Hematopoietic multipotent progenitor cell treated with erythropoietin and hydrocortisone succinate and interleukin-3 and kit ligand, for 6 days (in vitro differentiated cells): ENCODE results near the gene USP32.
"Not testable (repeated sequence)": the region's sequence is repeated elsewhere in the genome, so short reads cannot be mapped to it uniquely, and the experiment has no call there.

ENCODE experiments used
- DNase-seq: peaks from one replicate; pipeline ENCODE4 v3.0.0-alpha.2; 2015

The USP32 gene

GRCh38 chr17:60392042-60392844 is at the start of gene USP32:
USP32 (minus strand) TSS chr17:60392133; CDS start chr17:60391939, 194 bp downstream.
- DNase-seq = peak; percentile 99

GRCh38 chr17:60439501-60439900 is 47.6 kb upstream of the USP32 start:
- DNase-seq = no peak

GRCh38 chr17:60436676-60437075 is 44.7 kb upstream of the USP32 start:
- no peak for DNase-seq

GRCh38 chr17:60435244-60436167 is 43.6 kb upstream of the USP32 start:
- peak; percentile 88 for DNase-seq

- DNase-seq = not testable (repeated sequence)
Measured at GRCh38 chr17:60433021-60433997, 41.4 kb upstream of the USP32 start.

GRCh38 chr17:60430561-60430960 is 38.6 kb upstream of the USP32 start:
- DNase-seq = not testable (repeated sequence)

- DNase-seq = not testable (repeated sequence)
Measured at GRCh38 chr17:60428491-60428890, 36.6 kb upstream of the USP32 start.

GRCh38 chr17:60426596-60426995 is 34.7 kb upstream of the USP32 start:
- no peak for DNase-seq

- no peak for DNase-seq
Measured at GRCh38 chr17:60425626-60426025, 33.7 kb upstream of the USP32 start.

GRCh38 chr17:60423865-60424264 is 31.9 kb upstream of the USP32 start:
- peak; percentile 38 for DNase-seq

GRCh38 chr17:60422162-60422665 is 30.3 kb upstream of the USP32 start, which contains the start of gene CHCT1:
CHCT1 (plus strand) TSS chr17:60422489; CDS start chr17:60422593, 104 bp downstream.
- no peak for DNase-seq

- peak; percentile 90 for DNase-seq
Measured at GRCh38 chr17:60421273-60422161, 29.6 kb upstream of the USP32 start.

GRCh38 chr17:60419875-60420274 is 27.9 kb upstream of the USP32 start:
- DNase-seq = not testable (repeated sequence)

- DNase-seq = not testable (repeated sequence)
Measured at GRCh38 chr17:60419003-60419402, 27.1 kb upstream of the USP32 start.

GRCh38 chr17:60416368-60416925 is 24.5 kb upstream of the USP32 start:
- no peak for DNase-seq

GRCh38 chr17:60415146-60415545 is 23.2 kb upstream of the USP32 start:
- no peak for DNase-seq

- no peak for DNase-seq
Measured at GRCh38 chr17:60412701-60413100, 20.8 kb upstream of the USP32 start.

- no peak for DNase-seq
Measured at GRCh38 chr17:60410001-60410400, 18.1 kb upstream of the USP32 start.

GRCh38 chr17:60406887-60407286 is 15.0 kb upstream of the USP32 start:
- no peak for DNase-seq

- no peak for DNase-seq
Measured at GRCh38 chr17:60403962-60404361, 12.0 kb upstream of the USP32 start.

GRCh38 chr17:60403523-60403810 is 11.5 kb upstream of the USP32 start:
- no peak for DNase-seq
